Liver (tissue), 3 donors: ENCODE results near the gene BTBD1.

ENCODE experiments used
- ATF3 ChIP-seq: IDR thresholded peaks from 2 replicates; pipeline ENCODE4 v1.6.1; 2016; ENCODE audit warnings: antibody characterized with exemption
- EGR1 ChIP-seq, 2 donors: IDR thresholded peaks; 2 replicates each; pipeline ENCODE4 v1.6.1; 2016 to 2018; ENCODE audit warnings: antibody characterized with exemption in 2 of 2, low read depth in 2 of 2
- FOXA1 ChIP-seq: IDR thresholded peaks from 2 replicates; pipeline ENCODE4 v1.6.1; 2016; ENCODE audit warnings: antibody characterized with exemption
- GABPA ChIP-seq, 2 donors: IDR thresholded peaks in 1 of 2; conservative IDR thresholded peaks in 1 of 2; 2 replicates each; pipeline ENCODE4 v1.6.1; 2016; ENCODE audit warnings: antibody characterized with exemption in 2 of 2, mild to moderate bottlenecking in 1 of 2, moderate library complexity in 1 of 2
- JUND ChIP-seq, 2 donors: IDR thresholded peaks; 2 replicates each; pipeline ENCODE4 v1.6.1; 2016; ENCODE audit warnings: antibody characterized with exemption in 2 of 2
- MAX ChIP-seq: IDR thresholded peaks from 2 replicates; pipeline ENCODE4 v1.6.1; 2016; ENCODE audit warnings: antibody characterized with exemption
- NR2F2 ChIP-seq: IDR thresholded peaks from 2 replicates; pipeline ENCODE4 v1.6.1; 2016; ENCODE audit warnings: antibody characterized with exemption
- RAD21 ChIP-seq, 2 donors: IDR thresholded peaks; 2 replicates each; pipeline ENCODE4 v1.6.1; 2016; ENCODE audit warnings: antibody characterized with exemption in 2 of 2, mild to moderate bottlenecking in 2 of 2
- RXRA ChIP-seq, 2 donors: IDR thresholded peaks; 2 replicates each; pipeline ENCODE4 v1.6.1; 2017 to 2018; ENCODE audit warnings: antibody characterized with exemption in 2 of 2, mild to moderate bottlenecking in 1 of 2
- SP1 ChIP-seq: IDR thresholded peaks from 2 replicates; pipeline ENCODE4 v1.6.1; 2018; ENCODE audit warnings: antibody characterized with exemption, mild to moderate bottlenecking
- TAF1 ChIP-seq: conservative IDR thresholded peaks from 2 replicates; pipeline ENCODE4 v1.6.1; 2016; ENCODE audit warnings: antibody characterized with exemption, mild to moderate bottlenecking
- YY1 ChIP-seq: IDR thresholded peaks from 2 replicates; pipeline ENCODE4 v1.6.1; 2016; ENCODE audit warnings: antibody characterized with exemption, mild to moderate bottlenecking
- TF ChIP-seq, protein P1 (sequence below): fragments of 150-350 bp; IDR thresholded peaks from 2 replicates; pipeline ENCODE4 v1.5.1; 2017; ENCODE audit warnings: improper control_type of control experiment, low read depth, low read length; ENCODE audit not compliant: missing input control
- TF ChIP-seq, protein P2 (sequence below): IDR thresholded peaks from 2 replicates; pipeline ENCODE4 v1.6.1; 2016; ENCODE audit warnings: antibody characterized with exemption, mild to moderate bottlenecking
- donor health status: healthy.
- donor health status: healthy.

GRCh38 chr15:83104141-83104540 is 37.1 kb upstream of the BTBD1 start:
- TF ChIP-seq, protein P1, sequence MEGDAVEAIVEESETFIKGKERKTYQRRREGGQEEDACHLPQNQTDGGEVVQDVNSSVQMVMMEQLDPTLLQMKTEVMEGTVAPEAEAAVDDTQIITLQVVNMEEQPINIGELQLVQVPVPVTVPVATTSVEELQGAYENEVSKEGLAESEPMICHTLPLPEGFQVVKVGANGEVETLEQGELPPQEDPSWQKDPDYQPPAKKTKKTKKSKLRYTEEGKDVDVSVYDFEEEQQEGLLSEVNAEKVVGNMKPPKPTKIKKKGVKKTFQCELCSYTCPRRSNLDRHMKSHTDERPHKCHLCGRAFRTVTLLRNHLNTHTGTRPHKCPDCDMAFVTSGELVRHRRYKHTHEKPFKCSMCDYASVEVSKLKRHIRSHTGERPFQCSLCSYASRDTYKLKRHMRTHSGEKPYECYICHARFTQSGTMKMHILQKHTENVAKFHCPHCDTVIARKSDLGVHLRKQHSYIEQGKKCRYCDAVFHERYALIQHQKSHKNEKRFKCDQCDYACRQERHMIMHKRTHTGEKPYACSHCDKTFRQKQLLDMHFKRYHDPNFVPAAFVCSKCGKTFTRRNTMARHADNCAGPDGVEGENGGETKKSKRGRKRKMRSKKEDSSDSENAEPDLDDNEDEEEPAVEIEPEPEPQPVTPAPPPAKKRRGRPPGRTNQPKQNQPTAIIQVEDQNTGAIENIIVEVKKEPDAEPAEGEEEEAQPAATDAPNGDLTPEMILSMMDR: no peak
- TF ChIP-seq YY1 (no peak), SP1 (no peak), RAD21 (IDR thresholded peaks at IDR 0.05) (no peak), EGR1 (IDR thresholded peaks at IDR 0.05; ENCODE audit: low read depth in 2 of 2) (no peak), MAX (no peak), FOXA1 (no peak), ATF3 (no peak), TAF1 (no peak), GABPA (IDR thresholded peaks at IDR 0.05 in 1 of 2, conservative IDR thresholded peaks at IDR 0.05 in 1 of 2) (no peak), RXRA (IDR thresholded peaks at IDR 0.05) (no peak), JUND (IDR thresholded peaks at IDR 0.05) (no peak), NR2F2 (no peak)
- TF ChIP-seq, protein P2, sequence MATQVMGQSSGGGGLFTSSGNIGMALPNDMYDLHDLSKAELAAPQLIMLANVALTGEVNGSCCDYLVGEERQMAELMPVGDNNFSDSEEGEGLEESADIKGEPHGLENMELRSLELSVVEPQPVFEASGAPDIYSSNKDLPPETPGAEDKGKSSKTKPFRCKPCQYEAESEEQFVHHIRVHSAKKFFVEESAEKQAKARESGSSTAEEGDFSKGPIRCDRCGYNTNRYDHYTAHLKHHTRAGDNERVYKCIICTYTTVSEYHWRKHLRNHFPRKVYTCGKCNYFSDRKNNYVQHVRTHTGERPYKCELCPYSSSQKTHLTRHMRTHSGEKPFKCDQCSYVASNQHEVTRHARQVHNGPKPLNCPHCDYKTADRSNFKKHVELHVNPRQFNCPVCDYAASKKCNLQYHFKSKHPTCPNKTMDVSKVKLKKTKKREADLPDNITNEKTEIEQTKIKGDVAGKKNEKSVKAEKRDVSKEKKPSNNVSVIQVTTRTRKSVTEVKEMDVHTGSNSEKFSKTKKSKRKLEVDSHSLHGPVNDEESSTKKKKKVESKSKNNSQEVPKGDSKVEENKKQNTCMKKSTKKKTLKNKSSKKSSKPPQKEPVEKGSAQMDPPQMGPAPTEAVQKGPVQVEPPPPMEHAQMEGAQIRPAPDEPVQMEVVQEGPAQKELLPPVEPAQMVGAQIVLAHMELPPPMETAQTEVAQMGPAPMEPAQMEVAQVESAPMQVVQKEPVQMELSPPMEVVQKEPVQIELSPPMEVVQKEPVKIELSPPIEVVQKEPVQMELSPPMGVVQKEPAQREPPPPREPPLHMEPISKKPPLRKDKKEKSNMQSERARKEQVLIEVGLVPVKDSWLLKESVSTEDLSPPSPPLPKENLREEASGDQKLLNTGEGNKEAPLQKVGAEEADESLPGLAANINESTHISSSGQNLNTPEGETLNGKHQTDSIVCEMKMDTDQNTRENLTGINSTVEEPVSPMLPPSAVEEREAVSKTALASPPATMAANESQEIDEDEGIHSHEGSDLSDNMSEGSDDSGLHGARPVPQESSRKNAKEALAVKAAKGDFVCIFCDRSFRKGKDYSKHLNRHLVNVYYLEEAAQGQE: no peak
